ENCODE results near the gene HNRNPLL. TPM values are rescaled to one million over a fixed set of nuclear protein-coding genes. Genes with fewer than 3 reads are reported as not detected.

Gene HNRNPLL
- polyA plus RNA-seq, 1 experiment, result 26.6 TPM

GRCh38 chr2:38529208-38529607 is 73.5 kb downstream of the HNRNPLL start:
- no peak for TF ChIP-seq CTCF (IDR thresholded peaks at IDR 0.05; ENCODE audit: insufficient read depth, low read depth, low read length)
- DNase-seq (ENCODE audit: low read depth), result no peak
- peaks cover 7% of the 10 kb centered on the region for H3K27me3 ChIP-seq (ENCODE audit: control insufficient read depth, insufficient read depth, low read length)
- POLR2A ChIA-PET, result no interaction called here
- CTCF ChIA-PET, result interaction anchor here (0.9 kb wide), 1 partner anchor 75 kb away, joined by 3 read pairs; no protein-coding TSS in a partner anchor
- no peaks in the 10 kb centered on the region for H3K36me3 ChIP-seq (ENCODE audit: control insufficient read depth, insufficient read depth, low read length)
- H3K4me3 ChIP-seq (ENCODE audit: low read depth, low read length), result no peak overlapping the region

GRCh38 chr2:38528534-38528933 is 74.2 kb downstream of the HNRNPLL start:
- POLR2A ChIA-PET, result no interaction called here
- no peak for TF ChIP-seq CTCF (IDR thresholded peaks at IDR 0.05; ENCODE audit: insufficient read depth, low read depth, low read length)
- Histone ChIP-seq H3K4me3 (ENCODE audit: low read depth, low read length) (peak overlapping the region; percentile 52; the same call in 1 of the 2 replicates), H3K27me3 (ENCODE audit: control insufficient read depth, insufficient read depth, low read length) (peaks cover 9% of the 10 kb centered on the region), H3K36me3 (ENCODE audit: control insufficient read depth, insufficient read depth, low read length) (no peaks in the 10 kb centered on the region)
- CTCF ChIA-PET, result interaction anchor here (0.9 kb wide), 1 partner anchor 75 kb away, joined by 3 read pairs; no protein-coding TSS in a partner anchor
- no peak for DNase-seq (ENCODE audit: low read depth)

GRCh38 chr2:38528008-38528442 is 74.7 kb downstream of the HNRNPLL start:
- CTCF ChIA-PET, result no interaction called here
- DNase-seq (ENCODE audit: low read depth), result no peak
- peak overlapping the region; percentile 52 for H3K4me3 ChIP-seq (ENCODE audit: low read depth, low read length)
- peaks cover 14% of the 10 kb centered on the region for H3K27me3 ChIP-seq (ENCODE audit: control insufficient read depth, insufficient read depth, low read length)
- H3K36me3 ChIP-seq (ENCODE audit: control insufficient read depth, insufficient read depth, low read length), result no peaks in the 10 kb centered on the region
- POLR2A ChIA-PET, result no interaction called here
- TF ChIP-seq CTCF (IDR thresholded peaks at IDR 0.05; ENCODE audit: insufficient read depth, low read depth, low read length), result no peak

- POLR2A ChIA-PET, result no interaction called here
- Histone ChIP-seq H3K27me3 (ENCODE audit: control insufficient read depth, insufficient read depth, low read length) (peaks cover 16% of the 10 kb centered on the region), H3K36me3 (ENCODE audit: control insufficient read depth, insufficient read depth, low read length) (no peaks in the 10 kb centered on the region), H3K4me3 (ENCODE audit: low read depth, low read length) (peak overlapping the region; percentile 52)
- CTCF ChIA-PET, result interaction anchor here (0.9 kb wide), 1 partner anchor 204 kb away, joined by 3 read pairs; no protein-coding TSS in a partner anchor
- DNase-seq (ENCODE audit: low read depth), result no peak
- no peak for TF ChIP-seq CTCF (IDR thresholded peaks at IDR 0.05; ENCODE audit: insufficient read depth, low read depth, low read length)
These were observed 75.3 kb downstream of the HNRNPLL start for GRCh38 chr2:38527338-38528007.

- Histone ChIP-seq H3K4me3 (ENCODE audit: low read depth, low read length) (no peak overlapping the region), H3K36me3 (ENCODE audit: control insufficient read depth, insufficient read depth, low read length) (no peaks in the 10 kb centered on the region), H3K27me3 (ENCODE audit: control insufficient read depth, insufficient read depth, low read length) (peaks cover 17% of the 10 kb centered on the region)
- POLR2A ChIA-PET, result no interaction called here
- no peak for DNase-seq (ENCODE audit: low read depth)
- CTCF ChIA-PET, result interaction anchor here (0.9 to 1.2 kb wide), 2 partner anchors 9 to 205 kb away, joined by 3 to 4 read pairs; no protein-coding TSS in a partner anchor
- no peak for TF ChIP-seq CTCF (IDR thresholded peaks at IDR 0.05; ENCODE audit: insufficient read depth, low read depth, low read length)
These were observed 76.5 kb downstream of the HNRNPLL start for GRCh38 chr2:38526195-38526594.

Data from BJ (cell line).